ENCODE measurements around the gene CSRP1. TPM values are rescaled to one million over a fixed set of nuclear protein-coding genes. Genes with fewer than 3 reads are reported as not detected.
A peak's percentile ranks its signal among the peaks of the same experiment; 100 is the strongest.

CSRP1 gene
- total RNA-seq, 2 experiments from 2014 or later, result 77.1 to 77.8 TPM

DNA sequence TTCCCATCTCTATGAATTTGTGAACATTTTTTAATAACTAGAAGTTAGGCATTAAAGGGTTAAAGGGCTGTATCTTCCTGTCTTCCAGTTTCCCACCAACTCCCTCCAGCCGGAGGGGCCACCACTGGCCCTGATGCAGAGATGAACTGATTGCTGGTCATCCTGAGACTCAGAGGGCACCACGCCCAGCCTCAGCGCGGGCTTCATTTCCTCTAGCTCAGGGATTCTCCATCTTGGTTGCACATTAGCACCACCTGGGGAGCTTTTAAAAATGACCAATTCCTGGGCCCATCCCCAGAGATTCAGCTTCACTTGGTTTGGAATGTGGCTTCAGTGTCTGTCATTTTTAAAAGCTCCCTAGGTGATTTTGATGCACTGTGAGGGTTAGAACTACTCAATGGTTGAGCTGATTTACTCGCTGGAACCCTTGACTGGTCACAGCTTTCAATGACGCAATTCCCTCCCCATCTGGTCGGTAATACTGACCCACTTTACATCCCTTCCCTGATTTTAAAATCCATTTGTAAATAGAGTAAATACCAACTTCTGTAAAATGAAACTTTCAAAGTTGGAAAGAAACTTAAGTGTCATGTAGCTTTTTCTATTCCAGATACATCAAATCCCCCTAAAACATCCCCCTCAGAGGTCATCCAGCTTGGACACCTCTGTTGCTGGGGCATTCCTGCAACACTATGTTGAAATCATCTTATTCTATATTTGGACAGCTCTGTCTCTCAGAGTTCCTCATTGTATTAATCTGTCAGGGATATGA, 37.1 kb upstream of the CSRP1 start:
- POLR2A ChIA-PET, result no interaction called here

DNA sequence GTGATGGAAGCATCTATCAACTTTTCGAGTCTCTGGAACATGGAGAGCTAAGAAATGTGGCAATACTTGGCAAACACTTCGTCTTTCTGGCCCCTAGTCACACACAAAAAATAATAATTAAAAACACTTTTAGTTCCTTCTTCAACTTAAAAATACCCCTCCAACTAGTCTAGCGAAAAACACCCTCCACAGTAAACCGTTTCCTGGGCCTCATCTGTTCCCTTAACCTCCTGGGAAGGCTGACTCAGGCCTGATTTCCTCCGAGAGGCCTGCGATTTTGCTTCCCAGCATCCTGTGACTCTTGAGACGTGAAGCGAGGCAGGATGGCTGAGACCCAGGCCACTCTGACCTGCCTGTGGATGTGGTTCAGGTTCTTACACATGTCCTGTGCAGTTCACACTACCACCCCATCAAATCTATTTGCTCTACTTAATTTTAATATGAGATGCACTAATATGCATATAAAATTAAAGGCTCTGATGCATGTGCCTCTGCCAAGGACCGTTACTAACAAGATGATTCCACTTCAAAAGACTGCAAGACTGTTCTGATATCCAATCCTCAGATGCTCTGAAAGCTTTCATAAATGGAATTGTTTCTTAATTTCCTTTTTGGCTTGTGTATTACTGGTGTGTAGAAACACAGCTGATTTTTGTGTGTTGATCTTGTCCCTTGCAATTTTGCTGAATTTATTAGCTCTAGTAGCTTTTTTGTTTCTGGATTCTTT, 35.5 kb upstream of the CSRP1 start:
- POLR2A ChIA-PET, result no interaction called here
- Mint-ChIP-seq H3K27me3 (peaks cover 58% of the 10 kb centered on the region), H3K9me3 (no peaks in the 10 kb centered on the region), H3K36me3 (ENCODE audit: low read depth) (no peaks in the 10 kb centered on the region), H3K27ac (no peak overlapping the region), H3K4me1 (peaks cover 14% of the 10 kb centered on the region), H3K4me3 (no peak overlapping the region)
- DNase-seq, result no peak
- CTCF ChIA-PET, result no interaction called here

More for the DNA sequence above, 37.1 kb upstream of the CSRP1 start:
- CTCF ChIA-PET, result interaction anchor here (0.7 kb wide), 1 partner anchor 31 kb away, joined by 3 read pairs; no protein-coding TSS in a partner anchor
- peaks cover 7% of the 10 kb centered on the region for H3K4me1 Mint-ChIP-seq
- H3K9me3 Mint-ChIP-seq, result no peaks in the 10 kb centered on the region
- DNase-seq, result no peak
- no peak overlapping the region for H3K4me3 Mint-ChIP-seq
- H3K27ac Mint-ChIP-seq, result no peak overlapping the region
- H3K27me3 Mint-ChIP-seq, result peaks cover 48% of the 10 kb centered on the region
- H3K36me3 Mint-ChIP-seq (ENCODE audit: low read depth), result no peaks in the 10 kb centered on the region

DNA sequence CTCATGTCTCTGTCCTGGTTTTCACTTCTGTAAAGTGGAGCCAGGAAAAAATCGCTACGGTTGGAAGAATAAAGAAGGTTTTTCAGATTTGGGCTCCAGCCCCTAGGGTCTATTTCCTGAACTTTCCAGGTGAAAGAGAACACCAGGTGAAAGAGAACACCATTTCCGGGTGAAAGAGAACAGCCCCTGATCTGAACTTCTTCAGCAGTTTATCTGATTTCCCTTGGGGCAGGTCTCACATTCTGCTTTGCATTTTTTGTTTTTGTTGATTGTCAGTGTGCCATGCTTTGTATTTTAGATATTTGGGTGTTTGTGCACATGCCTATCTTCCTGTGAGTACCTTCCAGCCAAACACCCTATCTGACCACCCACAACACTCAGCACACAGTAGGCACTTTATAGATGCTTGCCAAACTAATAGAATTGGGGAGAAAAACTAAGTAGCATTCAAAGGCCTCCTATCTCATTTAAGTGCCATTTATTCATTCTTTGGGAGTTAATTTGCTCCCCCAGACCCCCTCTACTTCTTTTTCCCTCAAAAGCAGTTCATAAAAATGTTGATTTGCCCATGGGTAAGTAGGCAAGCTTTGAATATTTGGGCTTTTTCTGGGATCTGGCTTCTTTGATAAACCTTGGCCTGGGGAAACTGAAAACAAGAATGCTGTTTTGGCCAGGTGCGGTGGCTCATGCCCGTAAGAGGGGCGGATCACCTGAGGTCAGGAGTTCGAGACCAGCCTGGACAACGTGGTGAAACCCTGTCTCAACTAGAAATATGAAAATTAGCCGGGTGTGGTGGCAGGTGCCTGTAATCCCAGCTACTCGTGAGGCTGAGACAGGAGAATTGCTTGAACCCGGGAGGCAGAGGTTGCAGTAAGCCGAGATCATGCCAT, 34.2 kb upstream of the CSRP1 start:
- Mint-ChIP-seq H3K9me3 (no peaks in the 10 kb centered on the region), H3K27ac (no peak overlapping the region), H3K4me1 (peaks cover 14% of the 10 kb centered on the region), H3K4me3 (no peak overlapping the region), H3K27me3 (peaks cover 71% of the 10 kb centered on the region), H3K36me3 (ENCODE audit: low read depth) (no peaks in the 10 kb centered on the region)
- ChIA-PET CTCF (interaction anchor here (0.6 kb wide), 1 partner anchor 66 kb away, joined by 3 read pairs; no protein-coding TSS in a partner anchor), POLR2A (no interaction called here)
- no peak for DNase-seq

DNA sequence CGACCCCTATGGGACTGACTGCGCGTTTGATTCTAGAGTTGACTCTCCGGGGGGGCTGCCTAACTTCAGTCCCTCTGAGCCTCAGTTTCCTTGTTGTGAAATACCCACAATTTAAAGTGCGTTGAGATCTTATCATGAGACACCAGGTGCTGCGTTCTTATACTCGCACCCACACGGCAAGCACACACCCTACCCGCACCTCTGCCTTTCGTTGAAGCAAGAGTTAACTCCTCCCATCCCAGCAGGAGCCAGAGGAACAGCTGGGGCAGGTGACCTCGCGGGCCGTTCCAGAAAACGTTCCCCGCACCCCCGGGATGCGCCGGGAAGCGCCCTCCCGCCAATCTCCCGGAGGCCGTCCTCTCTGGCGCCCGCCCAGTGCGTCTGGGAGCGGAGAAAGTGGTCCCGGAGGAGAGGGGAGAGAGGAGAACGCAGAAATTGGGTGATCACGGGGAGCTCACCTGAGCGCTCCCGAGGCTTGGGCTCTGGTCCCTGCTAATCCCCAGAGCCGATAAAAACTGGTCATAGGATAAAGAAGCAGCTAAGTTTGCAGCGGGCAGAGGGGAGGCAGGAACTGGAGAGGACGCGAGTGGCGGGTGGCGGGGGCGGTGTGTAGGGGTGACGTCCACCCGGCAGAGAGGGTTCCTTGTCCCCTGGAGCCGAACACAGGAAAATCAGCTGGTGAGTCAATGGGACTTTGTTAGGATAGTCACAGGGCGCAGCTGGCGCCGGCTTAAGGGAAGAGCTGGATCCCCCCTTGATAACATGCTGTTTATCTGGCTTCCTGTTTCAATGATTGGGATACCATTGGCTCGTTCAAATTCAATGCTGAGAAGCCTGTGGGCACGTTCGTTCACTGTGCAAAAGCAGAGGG, 32.9 kb upstream of the CSRP1 start:
- POLR2A ChIA-PET, result no interaction called here
- Mint-ChIP-seq H3K27me3 (peaks cover 73% of the 10 kb centered on the region), H3K4me3 (peak overlapping the region; percentile 33), H3K4me1 (peaks cover 17% of the 10 kb centered on the region), H3K27ac (no peak overlapping the region), H3K36me3 (ENCODE audit: low read depth) (no peaks in the 10 kb centered on the region), H3K9me3 (no peaks in the 10 kb centered on the region)
- CTCF ChIA-PET, result interaction anchor here (1.0 to 2.0 kb wide), 3 partner anchors 15 to 91 kb away, joined by 3 to 6 read pairs (median 4); no protein-coding TSS in a partner anchor
- DNase-seq, result no peak

DNA sequence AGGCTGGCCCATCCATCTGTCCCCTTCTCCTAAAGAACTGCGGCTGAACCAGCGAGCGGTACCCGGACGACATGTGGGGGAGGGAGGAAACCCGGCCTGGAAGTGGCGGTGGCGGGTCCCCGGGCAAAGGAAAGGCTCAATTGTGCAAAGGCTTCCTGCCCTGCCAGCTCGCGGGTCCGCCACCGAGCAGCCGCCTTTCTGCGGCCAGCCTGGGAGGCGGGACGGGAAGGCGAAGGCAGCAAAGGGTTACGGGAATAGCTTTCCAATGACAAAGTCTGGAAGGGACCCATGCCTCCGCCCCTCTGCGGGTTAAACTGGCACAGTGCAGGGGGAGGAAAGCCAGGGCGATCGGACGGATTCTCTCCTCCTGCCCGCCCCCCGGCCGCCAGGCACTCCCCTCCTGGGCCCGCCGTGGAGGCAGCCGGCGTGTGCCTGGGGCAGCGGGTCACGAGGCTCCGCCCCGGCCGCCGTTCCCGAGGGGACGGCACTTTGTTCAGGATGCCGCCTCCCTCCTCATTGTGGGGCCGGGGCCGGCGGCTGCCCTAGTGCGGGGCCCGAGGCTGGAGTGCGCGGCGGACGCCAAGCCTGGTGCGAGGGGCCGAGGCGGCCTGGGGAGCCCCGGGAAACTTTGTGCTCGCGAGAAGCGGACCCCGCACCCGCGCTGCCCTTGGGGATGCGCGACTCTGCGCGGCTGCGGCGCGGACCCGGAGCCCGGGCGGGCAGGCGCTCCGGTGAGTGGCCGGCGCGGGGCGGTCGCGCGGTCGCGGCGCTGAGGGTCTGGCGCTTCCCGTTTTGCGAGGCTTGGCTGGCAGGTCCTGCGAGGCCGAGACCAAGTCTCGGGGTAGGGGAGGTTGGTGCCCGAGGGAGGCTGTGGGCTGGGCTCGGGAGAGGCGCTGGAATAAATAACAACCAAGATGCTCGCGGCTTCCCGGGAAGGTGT, 32.0 kb upstream of the CSRP1 start, which contains the start of gene NAV1:
Gene NAV1, plus strand, starts transcription at position 516 of the 940 bp plus-strand sequence. CDS start 83,758 bp downstream, outside the sequence.
- Mint-ChIP-seq H3K27ac (no peak within 1 kb of the TSS), H3K36me3 (ENCODE audit: low read depth) (no peaks in the 10 kb centered on the region), H3K27me3 (peaks cover 68% of the 10 kb centered on the region), H3K9me3 (no peaks in the 10 kb centered on the region), H3K4me1 (peaks cover 17% of the 10 kb centered on the region), H3K4me3 (peak within 1 kb of the TSS; percentile 35)
- no peak for DNase-seq
- POLR2A ChIA-PET, result interaction anchor here (0.8 kb wide), 1 partner anchor 9 kb away, joined by 4 read pairs; no protein-coding TSS in a partner anchor
- CTCF ChIA-PET, result interaction anchor here (2.0 kb wide), 1 partner anchor 26 kb away, joined by 6 read pairs; no protein-coding TSS in a partner anchor

DNA sequence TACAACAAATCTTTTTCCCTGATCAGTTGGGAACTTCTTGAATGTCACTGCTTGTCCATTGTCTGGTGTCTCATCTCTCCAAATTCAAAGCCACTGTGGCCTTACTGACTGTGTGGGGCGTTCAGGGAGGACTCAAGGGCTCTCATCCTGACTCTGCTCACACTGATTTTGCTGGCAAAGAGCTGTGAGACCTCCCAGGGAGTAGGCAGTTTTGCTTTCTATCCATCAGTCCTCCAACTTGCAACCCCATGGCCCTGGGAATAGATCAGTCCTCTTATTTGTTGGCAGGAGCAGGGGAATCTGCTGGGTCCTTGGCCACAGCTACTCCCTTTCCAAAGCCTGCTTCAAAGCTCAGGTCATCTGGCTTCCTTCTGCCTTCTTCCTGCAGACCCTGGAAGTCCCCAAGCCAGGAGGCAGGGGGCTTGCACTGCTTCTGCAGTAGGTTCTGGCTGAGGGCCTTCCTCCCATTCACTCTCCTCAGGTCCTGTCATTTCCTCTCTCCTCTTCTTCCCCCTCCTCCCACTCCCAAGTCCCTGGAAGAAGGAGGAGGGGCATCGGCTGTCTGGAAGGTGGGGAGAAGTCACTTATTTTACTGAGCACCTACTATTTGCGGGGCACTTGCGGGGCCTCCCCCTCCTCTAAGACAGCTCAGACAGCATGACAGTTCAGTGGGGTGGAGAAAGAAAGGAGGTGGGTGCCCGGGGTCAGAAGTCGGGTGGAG, 31.1 kb upstream of the CSRP1 start:
- Mint-ChIP-seq H3K36me3 (ENCODE audit: low read depth) (no peaks in the 10 kb centered on the region), H3K27me3 (peaks cover 63% of the 10 kb centered on the region), H3K4me1 (peaks cover 17% of the 10 kb centered on the region), H3K27ac (no peak overlapping the region), H3K9me3 (no peaks in the 10 kb centered on the region), H3K4me3 (peak overlapping the region; percentile 35)
- no peak for DNase-seq
- POLR2A ChIA-PET, result interaction anchor here (0.8 kb wide), 1 partner anchor 10 kb away, joined by 4 read pairs; no protein-coding TSS in a partner anchor
- CTCF ChIA-PET, result interaction anchor here (1.2 kb wide), 1 partner anchor 56 kb away, joined by 3 read pairs; no protein-coding TSS in a partner anchor

DNA sequence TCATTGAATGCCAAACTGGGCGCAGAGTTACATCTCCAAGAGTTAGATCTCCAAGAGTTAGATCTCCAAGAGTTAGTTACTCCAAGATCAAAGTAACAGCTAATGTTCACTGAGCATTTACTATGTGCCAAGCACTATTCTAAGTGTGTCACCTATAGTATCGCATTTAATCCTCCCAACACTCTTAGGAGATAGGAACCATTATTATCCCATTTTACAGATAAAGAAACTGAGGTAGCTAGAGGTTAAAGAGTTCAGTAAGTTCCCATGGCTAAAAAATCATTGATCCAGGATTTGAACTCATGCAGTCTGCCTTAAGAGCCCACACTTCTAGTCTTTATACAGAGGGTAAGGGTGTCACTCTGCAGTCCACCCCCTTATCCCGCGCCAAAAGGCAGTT, 30.5 kb upstream of the CSRP1 start:
- ChIA-PET CTCF (interaction anchor here (0.7 to 1.2 kb wide), 2 partner anchors 23 to 56 kb away, joined by 3 to 4 read pairs; no protein-coding TSS in a partner anchor), POLR2A (no interaction called here)
- Mint-ChIP-seq H3K27ac (no peak overlapping the region), H3K9me3 (no peaks in the 10 kb centered on the region), H3K4me1 (peaks cover 17% of the 10 kb centered on the region), H3K4me3 (no peak overlapping the region), H3K36me3 (ENCODE audit: low read depth) (peaks cover 4% of the 10 kb centered on the region), H3K27me3 (peaks cover 59% of the 10 kb centered on the region)
- DNase-seq, result no peak

DNA sequence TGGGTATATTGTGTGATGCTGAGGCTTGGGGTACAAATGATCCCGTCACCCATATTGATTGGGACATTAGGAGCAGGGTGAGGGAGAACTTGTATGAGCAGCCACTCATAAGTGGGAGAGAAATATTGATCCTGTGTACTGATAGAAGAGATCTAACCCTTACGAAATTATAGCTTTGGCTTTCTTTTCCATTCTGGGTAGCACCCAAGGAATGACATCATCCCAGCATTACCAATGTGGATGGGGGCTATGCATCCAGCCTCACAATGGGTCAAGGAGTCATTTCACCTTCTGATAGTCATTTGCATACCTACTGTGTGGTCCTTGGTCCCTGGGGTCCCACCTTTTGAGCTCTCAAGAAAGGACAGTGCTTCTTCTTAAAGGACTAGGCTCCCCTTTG, 30.1 kb upstream of the CSRP1 start:
- peaks cover 17% of the 10 kb centered on the region for H3K4me1 Mint-ChIP-seq
- DNase-seq, result no peak
- POLR2A ChIA-PET, result no interaction called here
- peaks cover 5% of the 10 kb centered on the region for H3K36me3 Mint-ChIP-seq (ENCODE audit: low read depth)
- CTCF ChIA-PET, result interaction anchor here (0.7 to 1.2 kb wide), 3 partner anchors 22 to 55 kb away, joined by 3 to 4 read pairs (median 3); no protein-coding TSS in a partner anchor
- H3K4me3 Mint-ChIP-seq, result no peak overlapping the region
- peaks cover 55% of the 10 kb centered on the region for H3K27me3 Mint-ChIP-seq
- no peaks in the 10 kb centered on the region for H3K9me3 Mint-ChIP-seq
- no peak overlapping the region for H3K27ac Mint-ChIP-seq

DNA sequence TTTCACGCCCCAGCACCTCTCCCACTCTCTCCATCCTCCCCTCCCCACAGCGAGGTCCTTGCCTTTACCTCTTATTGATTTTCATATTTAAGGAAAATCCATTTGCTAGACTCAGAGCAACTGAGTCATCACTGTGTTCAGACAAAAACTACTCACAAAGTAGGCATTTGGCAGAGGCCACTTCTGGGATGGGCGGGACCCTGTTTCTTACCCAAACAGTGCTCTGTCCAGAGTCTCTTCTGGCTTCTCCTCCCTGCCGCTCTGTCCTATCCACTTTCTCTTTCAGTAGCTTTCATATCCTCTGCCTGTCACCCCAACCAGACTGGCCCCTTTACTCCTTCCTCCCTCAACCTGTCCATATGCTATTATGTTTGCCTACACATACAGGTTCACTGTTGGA, 29.6 kb upstream of the CSRP1 start:
- ChIA-PET POLR2A (no interaction called here), CTCF (interaction anchor here (1.2 kb wide), 1 partner anchor 24 kb away, joined by 3 read pairs; no protein-coding TSS in a partner anchor)
- no peak overlapping the region for H3K4me3 Mint-ChIP-seq
- peaks cover 5% of the 10 kb centered on the region for H3K36me3 Mint-ChIP-seq (ENCODE audit: low read depth)
- no peak overlapping the region for H3K27ac Mint-ChIP-seq
- no peaks in the 10 kb centered on the region for H3K9me3 Mint-ChIP-seq
- no peak for DNase-seq
- peaks cover 17% of the 10 kb centered on the region for H3K4me1 Mint-ChIP-seq
- H3K27me3 Mint-ChIP-seq, result peaks cover 50% of the 10 kb centered on the region

DNA sequence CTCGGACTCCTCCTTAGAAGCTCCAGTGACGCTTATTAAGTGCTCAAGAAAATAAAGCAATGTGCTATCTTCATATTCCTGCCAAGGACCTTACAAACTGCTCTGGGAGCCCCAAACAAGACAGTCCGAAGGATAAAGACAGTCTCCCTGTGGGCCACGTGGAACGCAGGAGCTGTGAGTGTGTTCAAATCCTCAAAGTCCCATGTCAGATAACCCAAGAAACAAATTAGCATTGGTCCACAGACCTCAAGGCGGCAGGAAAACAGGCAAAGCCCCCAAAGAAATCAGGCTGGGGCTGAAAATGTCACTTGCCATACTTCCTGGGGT, 29.0 kb upstream of the CSRP1 start:
- ChIA-PET CTCF (interaction anchor here (1.2 to 1.4 kb wide), 2 partner anchors 23 kb away, joined by 3 to 6 read pairs; no protein-coding TSS in a partner anchor), POLR2A (interaction anchor here (0.9 kb wide), 1 partner anchor 12 kb away, joined by 3 read pairs; no protein-coding TSS in a partner anchor)
- Mint-ChIP-seq H3K4me1 (peaks cover 17% of the 10 kb centered on the region), H3K9me3 (no peaks in the 10 kb centered on the region), H3K4me3 (no peak overlapping the region), H3K27ac (no peak overlapping the region), H3K27me3 (peaks cover 45% of the 10 kb centered on the region), H3K36me3 (ENCODE audit: low read depth) (peaks cover 5% of the 10 kb centered on the region)
- no peak for DNase-seq

All from activated CD4-positive, alpha-beta memory T cell treated with anti-CD3 and anti-CD28 coated beads, Interleukin-2, amount 10 ng/mL, durations not matched to agents 7 days and 5 days (primary cell).